GM03348 (cell line): Measurements from ENCODE around the gene CYTH4.

Source experiments
- DNase-seq: peaks from one replicate; pipeline ENCODE4 v3.0.0; 2012; ENCODE audit warnings: low spot score

The CYTH4 gene

DNA sequence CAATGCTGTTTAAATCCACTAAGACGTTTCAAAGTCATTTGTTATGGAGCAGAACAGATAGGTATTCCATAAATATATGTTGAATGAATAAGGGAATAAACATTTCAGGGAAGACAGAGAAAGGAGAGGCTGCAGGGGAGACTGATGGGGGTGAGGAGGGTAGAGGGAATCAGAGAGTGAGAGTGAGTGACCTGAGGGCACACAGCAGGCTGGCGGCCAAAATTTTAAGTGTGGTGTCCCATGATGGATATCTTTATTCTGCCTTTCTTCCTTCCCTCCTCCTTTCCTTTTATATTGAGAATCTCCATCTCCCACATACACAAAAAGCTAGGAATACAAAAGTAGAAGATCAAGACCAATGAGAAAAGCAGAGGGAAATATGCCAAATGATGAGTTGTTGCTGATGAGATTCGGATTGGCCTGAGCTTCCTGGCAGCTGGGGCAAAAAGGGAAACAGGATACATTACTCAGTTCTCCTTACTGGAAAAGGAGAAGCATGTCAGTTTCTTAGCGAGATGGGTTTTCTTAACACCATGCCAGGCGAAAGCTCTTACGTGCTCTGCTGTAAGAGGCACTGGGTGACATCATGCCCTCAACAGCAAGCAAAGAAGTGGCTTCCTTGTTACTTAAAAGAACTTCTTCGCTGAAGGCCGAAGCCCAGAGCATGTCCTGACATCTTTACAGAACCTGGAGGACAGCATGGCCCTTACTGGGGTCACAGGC lies 11.2 kb upstream of the CYTH4 start:
- peak; percentile 35 for DNase-seq

DNA sequence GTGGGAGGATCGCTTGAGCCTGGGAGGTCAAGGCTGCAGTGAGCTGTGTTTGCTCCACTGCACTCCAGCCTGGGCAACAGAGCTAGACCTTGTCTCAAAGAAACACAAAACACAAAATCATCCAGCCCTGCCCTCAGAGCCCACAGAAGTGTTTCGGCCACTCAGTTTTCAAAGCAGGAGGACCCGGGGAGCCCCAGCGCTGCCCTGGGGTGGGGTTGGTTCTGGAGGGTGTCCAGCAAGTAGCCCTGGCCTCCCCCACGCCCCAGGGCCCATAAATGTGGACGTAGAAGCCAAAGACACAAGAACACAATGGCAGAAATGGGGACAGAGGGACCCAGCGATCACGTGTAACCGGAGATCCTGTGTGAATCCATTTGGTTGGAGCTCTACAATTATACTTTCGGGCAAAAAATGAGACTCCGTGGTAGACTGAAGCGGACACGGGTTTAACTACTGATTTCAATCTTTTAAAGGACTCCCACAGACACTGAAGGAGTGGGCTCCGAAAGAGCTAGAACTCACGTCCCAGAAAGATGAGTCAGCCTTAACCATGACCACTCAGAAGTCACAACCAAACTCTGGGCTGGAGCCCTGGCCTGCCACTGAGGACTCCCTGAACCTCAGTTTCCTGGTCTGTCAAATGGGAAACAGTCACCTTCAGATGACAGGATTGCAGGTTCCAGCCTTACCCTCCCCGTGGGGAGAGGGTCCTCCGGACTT lies 9.0 kb upstream of the CYTH4 start:
- DNase-seq: peak; percentile 78

GRCh38 chr22:37273846-37274225 lies 8.5 kb upstream of the CYTH4 start:
- no peak for DNase-seq

DNA sequence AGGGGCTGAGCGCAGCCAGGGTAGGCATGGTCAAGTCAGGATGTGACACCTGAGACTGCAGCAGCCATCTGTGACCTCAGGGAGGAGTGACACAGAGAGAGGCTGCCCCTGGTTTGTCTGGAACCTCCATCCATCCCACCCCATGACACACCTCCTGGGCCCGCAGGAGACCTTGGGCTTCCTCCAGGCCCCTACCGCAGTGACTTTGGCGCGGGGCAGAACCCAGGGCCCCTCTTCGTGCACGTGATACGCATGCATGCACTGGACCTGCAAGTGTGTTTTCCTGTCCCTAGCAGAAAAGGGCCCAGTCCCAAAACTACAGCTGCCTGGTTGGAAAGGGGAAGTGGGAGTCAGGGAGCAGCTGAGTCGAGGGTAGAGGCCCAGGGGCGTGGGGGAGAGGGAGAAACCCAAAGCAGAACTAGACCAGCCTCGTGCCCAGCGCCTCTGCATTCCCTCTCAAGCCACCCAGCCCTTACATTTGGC lies 7.9 kb upstream of the CYTH4 start:
- no peak for DNase-seq

DNA sequence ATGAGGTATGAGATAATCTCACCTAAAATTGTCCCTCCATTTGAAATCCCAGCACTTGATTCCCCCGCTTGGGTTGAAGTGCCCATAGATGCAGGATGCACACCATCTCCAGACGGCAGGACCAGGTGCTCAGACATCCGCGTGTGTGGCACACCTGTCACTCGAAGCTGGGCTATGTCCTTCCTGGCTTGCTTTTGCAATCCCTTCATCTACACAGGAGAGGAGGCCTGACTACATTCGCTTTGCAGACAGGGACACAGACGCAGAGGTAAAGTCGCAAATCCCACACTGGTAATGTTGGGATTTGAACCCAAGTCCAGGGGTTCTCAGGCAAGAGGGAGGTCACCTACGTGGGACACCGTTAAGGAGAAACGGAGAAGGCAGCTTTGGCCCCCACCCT lies 7.2 kb upstream of the CYTH4 start:
- DNase-seq: no peak

DNA sequence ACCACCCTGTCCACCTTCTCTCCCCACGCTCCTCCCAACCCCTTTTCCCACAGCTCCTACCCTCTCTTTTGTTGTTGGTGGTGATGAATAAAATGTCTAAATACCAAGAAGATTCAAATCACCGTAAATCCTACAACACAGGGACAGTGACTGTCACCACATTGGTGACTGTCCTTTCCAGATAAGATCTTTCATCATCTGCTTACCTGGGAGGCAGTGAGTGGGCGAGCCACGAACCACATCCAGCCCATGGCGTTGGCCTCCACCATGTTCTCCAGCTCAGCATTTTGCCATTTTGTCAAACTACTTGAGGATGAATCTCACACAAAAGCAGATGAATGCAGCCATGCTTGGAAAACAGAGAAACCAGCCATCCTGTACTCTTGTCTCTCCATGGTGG lies 6.7 kb upstream of the CYTH4 start:
- no peak for DNase-seq

DNA sequence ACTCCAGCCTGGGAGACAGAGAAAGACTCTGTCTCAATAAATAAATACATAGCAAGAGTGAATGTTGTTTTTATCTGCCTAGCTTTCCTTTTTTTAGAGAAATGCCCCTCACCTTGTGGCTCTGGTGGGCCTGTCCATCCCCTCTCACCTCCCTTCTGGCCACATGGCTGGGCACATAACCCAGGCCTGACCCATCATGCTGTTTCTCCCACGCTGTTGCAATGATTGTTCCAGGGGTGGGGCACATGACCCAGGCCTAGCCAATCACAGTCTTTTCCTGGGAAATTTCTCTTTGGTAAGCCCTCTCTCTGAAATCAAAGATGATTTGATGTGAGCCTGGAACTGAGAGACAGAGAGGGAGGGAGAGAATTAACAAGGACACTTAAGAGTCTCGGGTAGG lies 5.5 kb upstream of the CYTH4 start:
- peak; percentile 65 for DNase-seq

DNA sequence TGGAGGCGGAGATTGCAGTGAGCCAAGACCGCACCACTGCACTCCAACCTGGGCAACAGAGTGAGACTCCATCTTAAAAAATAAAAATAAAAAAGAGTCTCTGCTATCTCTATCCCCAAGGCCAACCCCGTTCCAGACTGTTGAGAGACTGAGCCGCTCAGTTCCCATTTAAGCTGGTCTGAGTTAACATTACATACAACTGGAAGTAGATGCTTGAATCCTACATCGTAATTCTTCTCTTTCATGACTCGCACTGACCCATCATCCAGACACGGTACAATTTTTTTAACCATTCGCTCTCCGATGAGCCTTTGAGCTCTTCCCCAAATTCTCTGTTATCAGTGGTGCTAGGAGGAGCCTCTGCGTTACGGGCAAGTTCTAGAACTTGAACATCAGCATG lies 4.9 kb upstream of the CYTH4 start:
- DNase-seq: no peak

GRCh38 chr22:37278261-37278660 lies 4.0 kb upstream of the CYTH4 start:
- no peak for DNase-seq

- no peak for DNase-seq
These were observed 2.8 kb upstream of the CYTH4 start for GRCh38 chr22:37279331-37280181.

GRCh38 chr22:37280718-37281117 lies 1.6 kb upstream of the CYTH4 start:
- DNase-seq: no peak

- no peak for DNase-seq
These were observed 1.1 kb upstream of the CYTH4 start for GRCh38 chr22:37281195-37281594.

DNA sequence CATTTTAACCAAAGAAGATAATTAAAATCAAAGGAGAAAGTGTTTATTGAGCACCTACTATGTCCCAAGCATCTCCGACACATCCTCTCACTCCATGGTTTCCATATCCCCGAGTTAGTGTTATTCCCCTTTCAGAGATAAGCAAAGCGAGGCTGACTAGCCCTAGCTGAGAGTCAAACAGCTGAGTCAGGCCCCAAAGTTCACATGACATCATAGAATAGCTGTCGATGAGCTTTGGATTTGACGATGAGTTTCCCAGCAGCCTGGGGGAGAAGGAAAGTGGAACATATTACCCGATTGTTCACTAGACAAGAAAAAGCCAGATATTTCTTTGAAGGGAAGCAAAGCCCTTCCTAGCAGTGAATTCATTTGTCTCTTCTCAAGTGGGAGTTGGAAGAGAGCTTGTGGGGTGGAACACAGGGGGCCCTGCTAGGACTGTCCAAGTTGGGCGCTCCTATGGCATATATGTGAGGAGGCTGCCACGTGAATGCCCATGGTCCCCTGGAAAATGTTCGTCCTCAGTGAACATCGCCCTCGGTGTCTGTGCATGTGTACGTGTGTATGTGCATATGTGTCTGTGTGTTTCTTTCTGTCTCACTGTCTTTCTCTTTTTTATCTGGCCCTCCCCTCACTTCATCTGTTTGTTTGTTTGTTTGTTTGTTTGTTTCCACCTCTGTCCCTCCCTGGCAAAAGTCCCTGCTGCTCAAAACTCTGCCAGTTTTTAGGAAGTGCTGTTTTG lies 493 bp upstream of the CYTH4 start:
- no peak for DNase-seq

DNA sequence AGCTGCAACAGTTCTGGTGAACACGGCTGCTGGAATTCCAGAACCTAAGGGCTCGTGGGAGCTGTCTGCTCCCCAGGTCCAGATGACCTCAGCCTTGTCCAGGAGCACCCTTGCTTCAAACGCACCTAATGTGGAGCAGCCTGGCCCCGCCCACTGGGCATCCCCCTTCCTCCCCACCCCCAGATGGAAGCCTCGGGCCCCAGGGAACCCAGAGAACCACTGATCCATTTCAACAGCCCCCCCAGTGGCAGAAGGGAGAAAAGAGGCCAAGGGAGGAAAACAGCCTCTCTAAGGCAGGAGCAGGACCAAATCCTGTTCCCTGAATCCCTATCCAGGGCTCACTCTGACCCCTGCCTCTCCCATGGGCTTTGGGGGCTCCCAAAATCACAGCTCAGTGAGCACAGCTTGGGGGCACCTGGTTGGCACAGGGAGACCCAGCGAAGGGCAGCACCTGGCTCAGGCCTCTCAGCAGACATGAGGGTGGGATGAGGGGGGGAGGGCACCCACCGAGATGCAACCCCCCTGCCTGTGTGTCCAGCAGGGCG lies 1.2 kb downstream of the CYTH4 start:
- no peak for DNase-seq

DNA sequence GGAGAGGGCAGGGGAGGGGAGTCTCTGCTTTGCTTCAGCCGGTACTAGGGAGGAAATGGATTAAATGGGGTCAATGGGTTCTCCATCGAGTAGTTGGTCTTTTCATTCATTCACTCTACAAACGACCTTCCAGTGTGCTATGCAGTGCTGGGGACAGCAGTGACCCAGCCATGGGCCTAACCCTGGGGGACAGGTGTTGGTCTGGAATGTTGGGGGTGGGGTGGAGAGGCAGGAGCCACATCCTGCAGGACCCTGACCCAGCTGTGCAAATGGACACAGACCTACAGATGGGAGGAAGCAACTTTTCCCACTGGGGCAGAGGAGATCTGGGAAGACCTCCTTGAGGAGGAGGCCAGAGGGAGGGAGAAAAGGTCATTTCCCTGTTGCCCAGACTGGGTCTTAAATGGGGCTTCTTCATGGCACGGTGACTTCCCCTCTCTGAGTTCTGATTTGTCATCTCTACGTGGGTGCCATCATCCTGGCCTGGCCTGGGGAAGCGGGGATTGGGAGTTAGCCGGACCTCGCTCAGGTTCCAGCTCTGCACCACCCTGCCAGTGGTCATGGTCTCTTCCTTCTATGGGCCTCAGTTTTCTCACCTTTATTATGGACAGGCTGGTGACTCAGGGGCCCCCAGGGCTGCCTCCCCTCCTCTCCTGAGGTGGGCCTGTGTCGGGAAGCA lies 2.0 kb downstream of the CYTH4 start:
- DNase-seq: no peak

DNA sequence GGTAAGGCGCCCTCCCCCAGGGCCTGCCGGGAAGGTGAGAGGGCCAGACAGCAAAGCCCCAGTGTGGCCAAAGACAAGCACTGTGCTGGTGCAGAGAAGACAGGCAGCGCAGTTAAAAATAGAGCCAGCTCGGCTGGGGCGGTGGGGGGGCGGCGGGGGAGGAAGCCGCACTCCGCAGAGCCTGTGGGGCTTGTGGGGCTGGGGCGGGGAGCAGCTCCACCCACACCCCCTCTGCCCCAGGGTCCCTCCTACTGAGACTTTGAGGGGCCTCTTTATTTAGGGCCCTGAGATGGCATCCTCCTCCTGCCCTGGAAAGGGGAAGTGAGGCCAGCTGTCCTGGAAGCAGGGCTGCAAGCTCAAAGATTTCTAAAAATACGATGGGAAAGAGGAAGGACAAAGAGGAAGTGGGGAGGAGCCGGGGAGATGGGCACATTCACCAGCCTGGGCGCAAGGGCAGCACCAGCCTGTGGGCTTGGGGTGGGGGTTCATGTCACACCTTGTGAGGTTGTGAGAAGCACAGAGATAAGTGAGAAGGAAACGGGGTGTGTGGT lies 2.6 kb downstream of the CYTH4 start:
- no peak for DNase-seq

DNA sequence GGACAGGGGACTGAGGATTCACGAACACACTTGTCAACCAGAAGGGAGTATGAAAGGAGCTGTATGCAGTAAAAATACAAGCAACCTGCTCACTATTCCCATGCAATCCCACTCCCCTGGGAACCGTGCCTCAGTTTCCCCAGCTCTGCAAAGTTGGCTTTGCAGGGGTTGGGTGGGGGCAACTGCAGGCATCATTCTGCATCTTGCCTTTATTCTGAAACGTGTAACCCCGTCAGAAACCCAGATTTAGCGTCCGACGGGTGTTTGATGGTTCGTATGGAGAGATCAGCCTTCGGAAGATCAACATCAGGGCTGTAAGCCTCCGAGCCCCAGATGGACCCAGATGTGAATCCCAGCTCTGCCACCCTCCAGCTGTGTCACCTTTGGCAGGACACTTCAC lies 3.6 kb downstream of the CYTH4 start:
- DNase-seq: no peak

DNA sequence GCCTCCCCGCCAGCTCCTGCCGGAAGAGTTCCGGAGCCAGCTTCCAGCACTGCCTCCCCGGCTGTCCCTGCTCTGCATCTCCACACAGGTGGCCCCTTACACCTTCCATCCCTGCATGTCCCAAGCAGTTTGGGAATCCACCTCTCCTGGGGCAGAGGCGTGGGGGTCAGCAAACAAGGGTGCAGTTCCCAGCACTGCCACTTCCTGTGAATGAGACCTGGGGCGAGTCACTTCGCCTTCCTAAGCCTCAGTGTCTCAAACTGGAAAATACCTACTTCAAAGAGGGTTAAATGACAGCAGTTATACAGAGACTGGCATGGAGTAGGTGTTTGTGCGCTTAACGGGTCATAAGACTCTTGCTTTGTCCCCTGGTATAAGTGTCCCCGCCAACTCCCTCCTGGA lies 5.2 kb downstream of the CYTH4 start:
- DNase-seq: no peak

DNA sequence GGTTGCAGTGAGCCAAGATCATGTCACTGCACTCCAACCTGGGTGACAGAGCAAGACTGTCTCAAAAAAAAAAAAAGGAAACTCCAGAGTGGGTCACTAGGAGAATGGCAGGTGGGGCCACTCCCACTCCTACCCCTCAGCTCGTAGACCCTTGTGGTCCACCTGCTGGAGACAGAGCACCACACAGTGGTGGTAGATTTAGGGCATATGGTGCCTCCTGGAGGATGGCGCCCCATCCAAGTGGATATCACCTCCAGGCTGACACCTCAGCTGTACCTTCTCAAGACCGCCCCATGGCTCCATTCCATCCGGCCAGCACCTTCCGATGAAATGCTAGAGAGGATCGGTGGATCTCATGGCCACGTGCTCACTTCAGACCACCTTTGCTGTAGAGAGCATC lies 6.2 kb downstream of the CYTH4 start:
- no peak for DNase-seq

DNA sequence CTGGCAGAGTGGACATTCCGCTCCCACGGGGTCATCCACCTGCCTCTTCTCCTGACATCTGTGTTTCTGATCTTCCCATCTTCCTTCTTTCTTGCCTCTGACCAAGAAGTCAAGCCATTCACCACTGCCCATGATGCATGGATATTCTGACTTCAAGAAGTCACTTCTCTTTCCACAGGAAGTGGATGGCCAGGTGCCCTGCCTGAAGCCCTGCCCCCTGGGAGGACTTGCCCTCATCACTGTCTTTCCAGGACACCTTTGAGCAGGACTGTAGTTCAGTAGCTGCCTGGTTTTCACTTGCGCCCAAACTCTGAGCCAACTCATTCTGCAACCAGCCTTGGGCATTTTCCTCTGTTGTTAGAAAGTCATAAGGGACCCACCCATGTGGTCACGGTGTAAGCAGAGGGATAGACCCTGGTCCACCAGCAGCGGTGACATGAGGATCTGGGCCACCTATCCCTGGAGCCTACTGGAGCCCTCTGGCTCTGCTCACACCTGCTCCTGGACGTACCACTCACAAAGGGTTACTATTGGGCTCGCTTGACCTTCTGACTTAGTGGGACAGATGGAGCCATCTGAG lies 6.9 kb downstream of the CYTH4 start:
- no peak for DNase-seq

- DNase-seq: peak; percentile 90
These were observed 8.4 kb downstream of the CYTH4 start for GRCh38 chr22:37290737-37291136.
